Suppressor macrophage (primary cell): ENCODE results near the gene ENHO.
"Not testable (repeated sequence)": the region's sequence is repeated elsewhere in the genome, so short reads cannot be mapped to it uniquely, and the experiment has no call there.

ENCODE experiments used
- DNase-seq, 4 experiments: peaks; one replicate each; pipeline ENCODE4 v3.0.0-alpha.2; 2020 to 2022

ENHO gene

DNA sequence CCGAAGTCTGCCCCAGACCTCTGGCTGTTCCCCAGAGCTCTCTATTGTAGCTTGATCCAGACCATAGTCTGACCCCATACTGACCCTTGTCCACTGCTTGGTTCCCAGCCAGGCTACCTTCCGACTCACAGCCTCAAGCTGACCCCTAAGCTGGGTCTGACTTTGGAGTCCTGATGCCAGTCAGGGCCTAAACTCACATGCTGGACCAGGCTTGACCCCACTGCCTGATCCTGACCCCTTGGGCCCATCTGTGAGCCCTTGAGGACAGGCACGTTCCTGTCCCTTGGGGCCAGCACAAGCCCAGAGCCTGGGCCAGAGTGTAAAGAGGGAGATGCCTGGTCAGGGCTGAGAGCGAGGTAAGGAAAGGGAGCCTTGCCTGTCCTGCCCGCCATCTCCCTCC is 32.7 kb upstream of the ENHO start:
- no peak for DNase-seq

DNA sequence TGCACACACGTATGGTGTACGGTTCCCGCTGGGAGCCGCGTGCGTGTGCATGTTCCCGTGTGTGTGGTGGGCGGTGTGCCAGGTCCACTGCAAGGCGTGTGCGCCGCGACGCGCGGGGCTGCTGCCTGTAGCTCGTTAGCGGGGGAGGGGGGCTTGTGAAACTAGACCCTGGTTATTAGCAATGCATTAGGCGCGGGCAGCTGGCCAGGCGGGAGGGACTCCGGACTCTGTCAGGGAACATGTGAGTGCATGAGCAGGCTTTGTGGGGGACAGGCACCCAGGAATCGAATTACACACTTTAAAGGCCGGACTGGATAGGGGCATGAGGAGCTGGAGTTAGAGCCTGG is 32.2 kb upstream of the ENHO start:
- DNase-seq, result no peak

DNA sequence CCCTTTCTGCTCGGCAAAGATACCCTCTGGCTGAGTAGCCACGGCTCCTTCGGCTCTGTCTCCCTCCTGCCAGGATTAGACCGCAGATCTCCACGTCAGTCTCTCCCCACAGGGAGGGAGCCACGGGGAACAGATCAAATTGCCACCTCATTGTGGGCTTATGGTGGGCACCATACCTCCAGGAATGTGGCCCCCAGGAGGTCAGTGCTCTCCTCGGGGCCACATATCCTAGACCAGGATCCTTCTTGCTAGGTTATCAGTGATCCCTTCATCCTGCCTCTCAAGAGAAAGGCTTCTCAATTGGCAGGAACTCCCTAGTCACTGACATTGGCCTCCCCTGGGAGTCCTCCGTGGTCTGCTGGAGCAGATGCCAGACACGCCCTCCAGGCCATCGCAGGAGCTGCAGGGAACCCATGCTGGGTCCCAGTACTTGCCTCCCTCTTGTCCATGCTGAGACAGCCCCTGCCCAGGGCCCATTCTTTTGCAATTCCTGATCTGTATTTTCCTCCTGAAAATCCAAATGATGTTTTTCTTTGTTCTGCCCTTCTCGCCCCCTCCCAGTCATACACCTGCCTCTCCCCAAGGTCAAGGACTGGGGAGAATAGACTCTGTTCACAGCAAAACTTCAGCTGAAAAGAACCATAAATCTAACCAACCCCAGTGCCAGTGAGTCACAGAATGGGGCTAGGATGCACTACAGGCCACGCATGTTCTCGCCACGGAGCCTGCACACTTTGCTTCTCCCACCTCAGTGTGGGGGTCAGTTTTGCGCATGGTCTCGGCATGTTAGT is 31.6 kb upstream of the ENHO start:
- no peak for DNase-seq

DNA sequence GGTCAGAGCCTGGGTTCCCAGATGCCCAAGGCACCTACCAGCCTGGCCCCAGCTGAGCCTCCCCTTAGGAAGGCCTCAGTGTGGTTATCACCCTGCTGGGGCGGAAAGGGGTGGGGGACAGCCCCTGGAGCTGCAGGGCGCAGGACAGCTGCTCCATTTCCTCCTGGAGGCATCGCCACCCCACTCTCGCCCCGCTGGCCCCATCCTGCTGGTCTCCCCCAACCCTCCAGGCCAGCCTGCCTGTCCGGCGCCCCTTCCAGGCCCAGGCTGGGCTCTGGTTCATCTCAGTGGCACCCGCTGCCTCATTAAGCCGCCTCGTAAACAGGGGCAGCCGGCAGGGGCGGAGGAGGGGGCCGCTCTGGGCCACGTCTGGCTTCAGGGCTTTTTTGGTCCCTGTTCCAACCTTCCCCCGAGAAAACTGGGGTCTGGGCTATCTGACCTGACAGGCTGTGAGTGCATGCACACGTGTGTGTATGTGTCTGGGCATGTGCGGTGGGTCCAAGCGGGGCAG is 30.8 kb upstream of the ENHO start:
- DNase-seq, result no peak

DNA sequence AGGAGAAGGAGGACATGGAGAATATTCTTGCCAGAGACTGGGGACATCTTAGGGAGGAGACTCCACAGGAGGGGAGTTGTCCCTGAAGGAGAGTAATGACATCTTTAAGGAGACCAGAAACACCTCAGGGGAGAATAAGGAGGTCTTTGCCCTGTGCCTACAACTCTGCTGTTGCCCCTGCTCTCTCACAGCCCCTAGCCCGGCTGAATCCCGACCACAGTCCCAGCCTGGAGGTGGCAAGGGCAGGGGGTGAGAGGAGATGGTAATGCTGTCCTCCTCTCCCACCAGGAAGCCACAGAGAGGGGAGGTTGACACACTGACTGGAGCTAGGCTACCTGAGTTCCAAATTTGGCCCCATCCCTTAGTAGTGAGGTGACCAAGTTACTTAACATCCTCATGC is 30.2 kb upstream of the ENHO start:
- DNase-seq, result no peak

DNA sequence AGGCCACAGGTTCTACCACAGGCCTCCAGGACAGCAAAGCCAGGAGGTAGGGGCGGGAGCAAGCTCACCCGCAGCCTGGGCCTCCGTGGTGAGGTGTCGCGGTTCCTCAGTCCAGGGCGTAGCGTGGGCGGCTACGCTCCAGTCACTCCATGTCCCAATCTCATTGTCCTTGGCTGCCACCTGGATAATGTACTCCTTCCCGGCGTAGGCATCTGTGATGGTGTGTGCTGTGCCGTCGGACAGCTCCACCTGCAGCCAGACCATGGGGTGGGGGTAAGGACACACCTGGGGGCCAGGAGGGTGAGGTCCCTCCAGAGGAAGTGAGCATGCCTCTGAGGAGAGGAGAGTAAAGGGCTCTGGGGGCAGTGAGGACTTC is 29.8 kb upstream of the ENHO start:
- DNase-seq, result no peak

DNA sequence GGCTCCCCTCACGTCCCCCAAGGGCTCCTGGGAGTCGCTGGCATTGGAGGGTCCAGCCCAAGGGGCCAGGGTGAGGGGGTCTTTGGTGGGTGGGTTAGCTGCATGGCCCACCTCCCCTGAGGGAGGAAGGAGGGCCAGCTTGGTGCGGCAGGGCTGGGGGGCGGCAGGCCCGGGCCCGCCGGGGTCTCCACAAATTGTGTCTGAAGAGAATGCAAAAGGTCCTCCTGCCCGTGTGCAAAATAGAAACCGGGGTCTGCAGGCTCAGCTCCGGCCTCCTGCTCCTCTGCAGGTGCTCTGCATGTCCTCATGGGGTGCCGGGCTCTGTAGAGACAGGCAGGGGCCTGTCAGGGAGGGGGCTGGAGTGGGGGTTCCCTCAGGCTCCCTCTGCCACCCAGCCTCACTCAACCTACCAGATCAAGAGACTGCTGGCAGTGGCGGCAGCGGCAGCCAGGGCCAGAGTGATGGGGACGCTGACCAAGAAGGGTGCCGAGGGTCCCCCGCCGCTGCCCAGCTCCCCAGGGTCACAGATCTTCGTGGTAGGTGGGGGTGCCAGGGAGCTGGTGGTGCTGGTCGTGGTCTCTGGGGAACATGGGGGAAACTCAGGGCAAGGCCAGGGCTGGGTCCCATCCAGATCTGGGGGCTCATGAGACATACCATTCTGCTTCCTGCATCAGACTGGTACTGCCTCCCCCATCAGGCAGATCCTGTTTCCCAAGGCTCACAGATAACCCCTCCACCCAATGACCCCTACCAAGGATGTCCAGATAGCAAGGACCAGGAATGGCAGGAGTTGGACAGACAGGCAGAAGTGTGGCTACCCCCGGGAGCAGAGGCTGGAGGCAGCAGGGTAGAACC is 29.2 kb upstream of the ENHO start:
- no peak for DNase-seq

DNA sequence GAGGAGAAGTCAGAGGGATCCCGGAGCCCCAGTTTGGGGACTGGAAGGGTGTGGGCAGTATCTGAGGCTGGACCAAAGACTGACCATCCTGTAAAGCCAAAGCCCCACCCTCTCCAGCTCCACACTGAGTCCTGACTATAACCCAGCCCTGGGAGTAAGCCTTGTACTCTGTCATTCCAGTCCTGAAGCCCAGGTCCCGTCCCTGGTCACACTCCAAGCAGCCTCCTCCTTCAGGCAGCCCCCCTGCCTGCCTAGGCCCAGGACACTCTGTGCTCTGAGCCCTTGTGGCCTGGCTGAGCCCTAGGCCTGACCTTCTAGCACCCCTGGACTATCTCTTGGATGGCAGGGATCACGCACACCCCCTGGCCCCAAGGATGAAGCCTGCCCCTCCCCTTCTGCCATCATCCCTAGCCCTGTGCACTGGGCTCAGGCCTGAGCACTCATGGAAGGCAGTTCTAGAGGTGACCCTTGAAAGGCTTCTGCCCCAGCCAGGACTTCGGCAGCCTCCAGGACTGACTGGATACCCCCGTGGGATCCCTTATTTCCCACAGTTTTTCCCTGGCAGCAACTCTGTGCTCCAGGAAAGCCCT is 28.0 kb upstream of the ENHO start:
- DNase-seq, result no peak

DNA sequence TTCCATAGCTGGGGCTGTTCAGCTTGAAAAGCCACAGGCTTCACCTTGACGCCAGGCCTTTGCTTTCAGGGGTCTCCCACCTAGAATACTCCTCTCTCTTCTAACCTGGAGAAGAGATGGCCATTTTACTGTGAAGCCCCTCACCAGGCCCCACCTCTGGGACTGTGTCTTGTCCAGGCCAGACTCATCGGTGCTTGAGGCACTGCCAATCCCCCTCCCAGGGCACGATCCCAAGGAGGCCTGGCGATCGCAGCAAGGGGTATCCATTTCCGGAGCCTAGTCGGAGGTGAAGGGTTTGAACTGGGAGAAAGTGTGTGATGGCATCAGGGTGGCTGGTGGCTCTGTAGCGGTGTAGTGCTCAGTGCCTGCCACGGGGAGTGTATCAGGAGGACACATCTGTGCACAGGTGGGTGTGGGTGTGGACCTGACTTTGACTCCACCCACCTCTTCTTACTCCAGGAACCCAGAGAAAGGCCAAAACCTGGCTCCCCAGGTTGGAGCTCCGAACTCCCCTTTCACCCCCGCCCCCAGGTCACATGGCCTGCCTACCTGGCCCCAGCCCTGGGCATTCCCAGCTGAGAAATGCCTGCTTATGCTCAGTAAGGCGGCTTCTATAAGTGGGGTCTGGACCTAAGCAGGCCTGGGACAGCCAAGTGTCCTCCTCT is 27.4 kb upstream of the ENHO start:
- DNase-seq, result no peak

DNA sequence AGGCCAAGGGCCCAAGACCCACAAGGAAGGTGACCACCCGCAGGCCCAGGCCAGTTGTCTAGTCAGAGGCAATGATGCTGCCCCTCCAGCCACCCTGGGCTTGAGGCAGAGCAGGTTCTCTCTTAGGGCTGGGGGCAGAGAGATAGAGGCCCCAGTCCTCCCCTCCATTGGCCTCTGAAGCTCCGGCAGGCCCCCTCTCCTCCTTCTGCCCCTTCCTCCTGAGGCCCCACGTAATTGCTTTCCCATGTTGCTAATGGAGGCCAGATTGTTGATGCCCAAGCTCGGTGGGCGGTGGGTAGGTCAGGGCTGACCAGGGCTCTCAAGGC is 26.6 kb upstream of the ENHO start:
- DNase-seq, result no peak

DNA sequence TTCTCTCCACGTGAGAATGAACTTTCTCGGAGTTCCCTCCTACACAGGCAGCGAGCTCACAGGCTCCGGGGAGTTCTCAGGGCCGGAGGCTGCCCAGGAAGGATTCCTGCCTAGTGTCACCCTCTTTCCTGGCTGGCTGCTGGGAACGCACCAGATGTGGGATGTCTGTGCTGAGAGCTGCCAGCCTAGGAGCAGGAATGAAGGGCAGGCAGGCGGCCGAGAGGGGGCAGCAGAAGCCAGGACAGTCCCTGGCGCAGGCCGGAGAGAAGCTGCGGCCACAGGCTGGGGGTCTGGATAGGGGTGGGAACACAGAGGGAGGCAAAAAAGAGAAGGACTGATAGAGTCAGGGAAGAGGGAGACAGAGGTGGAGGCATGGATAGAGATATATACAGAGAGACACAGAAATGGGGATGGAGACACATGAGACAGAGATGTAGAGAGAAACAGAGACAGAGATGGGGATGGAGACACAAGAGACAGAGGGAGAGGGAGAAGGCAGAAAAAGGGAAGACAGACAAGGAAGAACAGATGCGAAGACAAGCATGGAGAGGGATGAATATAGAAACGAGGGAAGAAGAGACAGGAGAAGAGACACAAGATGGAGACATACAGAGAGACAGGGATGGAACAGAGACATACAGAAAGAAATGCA is 25.3 kb upstream of the ENHO start:
- DNase-seq, result peak; percentile 54 to 81 (median 67)

DNA sequence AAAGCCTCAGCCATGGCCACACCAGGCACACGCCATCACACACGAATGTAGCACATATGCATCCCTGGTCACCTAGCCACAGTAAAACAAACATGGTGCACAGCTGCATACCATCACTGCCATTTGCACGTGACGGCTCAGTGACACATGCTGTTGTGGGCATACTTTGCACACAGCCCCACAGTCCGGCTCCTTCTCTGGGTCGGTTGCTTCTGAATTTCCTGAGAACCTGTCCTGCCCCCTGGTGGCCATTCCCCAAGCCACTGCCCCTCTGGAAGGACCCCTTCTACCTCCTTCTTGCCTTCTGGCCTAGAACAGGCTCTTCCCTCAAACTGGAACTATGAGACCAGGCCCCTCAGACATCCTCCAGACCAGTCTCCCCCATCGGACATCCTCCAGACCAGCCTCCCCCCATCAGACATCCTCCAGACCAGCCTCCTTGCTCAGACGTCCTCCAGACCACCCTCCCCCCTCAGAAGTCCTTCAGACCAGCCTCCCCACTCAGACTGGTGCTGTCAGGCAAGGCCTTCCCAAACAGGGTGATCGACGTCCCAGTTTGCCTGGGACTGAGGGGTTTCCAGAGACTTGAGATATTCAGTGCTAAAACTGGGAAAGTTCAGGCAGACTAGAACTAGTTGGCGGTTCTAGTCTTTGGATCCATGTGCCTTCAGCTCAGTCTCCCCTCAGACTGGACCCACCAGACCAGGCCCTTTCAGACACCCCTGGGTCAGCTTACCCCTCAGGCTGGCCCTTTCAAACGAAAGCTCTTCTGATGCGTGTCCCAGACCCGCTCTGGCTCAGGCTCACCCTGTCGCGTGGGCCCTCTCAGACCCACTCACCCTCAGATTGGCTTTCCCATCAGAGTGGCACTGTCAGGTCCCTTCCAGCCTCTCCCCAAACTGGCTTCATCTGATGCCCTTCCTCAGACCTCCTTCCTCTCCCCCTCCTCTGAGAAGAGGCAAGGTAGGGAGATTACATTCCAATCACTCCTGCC is 24.3 kb upstream of the ENHO start:
- peak; percentile 64 to 80 (median 72) for DNase-seq

DNA sequence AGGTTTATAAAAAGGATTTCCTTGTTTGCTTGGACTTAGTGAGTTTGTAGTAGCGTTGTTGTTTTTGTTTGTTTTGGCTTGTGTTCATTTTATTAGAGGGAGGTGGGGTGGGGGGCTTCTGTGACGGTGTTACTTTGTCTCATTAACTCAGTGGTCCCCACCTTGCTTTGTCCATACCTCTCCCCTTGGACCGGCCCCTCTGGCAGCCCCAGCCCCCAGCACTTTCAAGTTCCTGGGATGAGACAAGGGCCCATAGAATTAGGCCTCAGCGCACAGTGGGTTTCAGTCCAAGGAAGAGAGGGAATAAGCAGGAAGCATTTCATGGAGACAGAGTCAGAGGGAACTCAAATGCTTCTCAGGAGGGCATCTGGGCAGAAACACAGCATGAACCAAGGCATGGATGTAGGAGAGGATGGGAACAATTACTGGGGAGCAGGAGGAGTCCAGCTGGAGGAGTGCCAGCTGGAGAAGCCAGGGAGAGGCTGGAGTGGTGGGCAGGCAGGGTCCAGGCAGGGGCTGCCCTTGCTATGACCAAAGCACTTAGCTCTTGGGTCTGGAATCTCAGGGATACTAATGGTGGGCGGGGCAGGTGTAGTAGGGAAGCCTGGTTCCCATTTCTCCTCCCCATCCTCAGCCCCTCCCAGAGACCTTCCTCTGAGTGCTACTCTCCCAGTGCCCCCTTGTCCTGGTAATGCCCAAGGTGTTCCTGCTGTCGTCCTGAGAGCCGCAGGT is 23.5 kb upstream of the ENHO start:
- DNase-seq, result no peak

DNA sequence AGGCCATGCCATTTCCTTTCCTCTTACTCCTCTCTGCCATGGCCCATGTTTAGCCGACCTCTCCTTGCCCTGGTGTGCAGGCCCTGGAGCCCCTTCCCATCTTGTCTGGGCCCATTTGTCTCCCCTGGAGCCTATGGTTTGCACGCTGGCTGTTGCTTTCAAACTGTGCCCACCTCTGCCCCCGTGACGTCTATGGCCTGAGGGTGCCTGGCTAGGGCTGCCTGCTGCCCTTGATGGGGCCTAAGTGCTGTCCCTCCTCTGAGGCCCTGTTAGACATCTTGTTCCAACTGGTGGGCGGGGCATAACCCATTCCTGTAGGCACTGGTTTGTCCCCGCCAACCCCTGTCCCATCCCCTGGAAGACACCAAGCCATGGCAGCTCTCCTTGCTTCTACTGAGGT is 22.7 kb upstream of the ENHO start:
- no peak for DNase-seq

DNA sequence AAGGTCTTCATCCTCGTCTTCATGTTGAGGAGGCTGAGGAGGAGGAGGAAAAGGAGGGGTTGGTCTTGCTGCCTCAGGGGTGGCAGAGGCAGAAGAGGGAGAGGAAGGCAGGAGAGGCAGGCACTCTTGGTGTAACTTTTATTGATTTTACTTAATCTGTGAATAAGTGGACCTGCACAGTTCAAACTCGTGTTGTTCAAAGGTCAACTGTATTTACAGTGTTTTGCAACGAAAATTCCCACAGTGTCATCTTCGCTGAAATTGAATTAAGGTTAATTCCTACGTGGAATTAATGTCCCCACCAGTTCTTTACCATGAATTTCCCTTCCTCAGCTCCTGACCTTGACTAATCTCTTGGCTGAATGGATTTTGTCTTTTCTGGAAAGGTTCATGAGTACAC is 21.2 kb upstream of the ENHO start:
- DNase-seq, result no peak

DNA sequence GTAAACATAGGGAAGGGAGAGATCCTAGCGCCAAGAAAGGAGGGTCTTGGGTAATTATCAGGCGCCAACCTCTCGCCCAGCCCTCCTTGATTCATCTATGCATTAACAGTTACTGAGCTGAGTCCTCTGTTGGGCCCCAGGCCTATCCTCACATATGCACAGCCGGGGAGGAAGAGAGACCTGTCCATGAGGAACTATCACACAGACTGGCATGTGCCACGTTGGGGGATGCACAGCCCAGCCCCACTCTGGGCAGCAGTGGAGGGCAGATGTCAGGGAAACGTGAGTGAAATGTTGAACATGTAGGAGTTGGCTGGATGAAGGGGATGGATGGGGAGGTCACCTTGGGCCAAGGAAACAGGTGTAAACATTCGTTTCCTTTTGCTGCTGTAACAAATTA is 18.8 kb upstream of the ENHO start:
- DNase-seq, result no peak

DNA sequence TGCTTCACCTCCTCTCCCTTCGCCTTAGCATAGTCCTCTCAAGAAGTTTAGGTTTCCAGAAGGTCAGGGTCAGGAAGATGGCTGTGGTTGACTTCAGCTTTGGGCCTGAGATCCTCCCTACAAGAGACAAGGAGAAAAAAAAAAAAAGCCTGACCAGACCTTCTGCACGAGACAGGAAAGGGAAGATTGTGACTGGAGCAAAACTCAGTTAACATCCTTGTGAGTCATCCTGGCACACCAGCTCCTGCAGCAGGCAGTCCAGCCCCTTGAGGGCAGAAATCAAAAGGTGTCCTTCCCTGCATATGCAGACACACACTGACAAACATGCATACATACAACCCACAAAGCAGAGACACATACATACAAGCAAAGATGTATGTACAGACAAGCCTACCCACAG is 18.0 kb upstream of the ENHO start:
- peak in 1 of 4 experiments; percentile 30 for DNase-seq

DNA sequence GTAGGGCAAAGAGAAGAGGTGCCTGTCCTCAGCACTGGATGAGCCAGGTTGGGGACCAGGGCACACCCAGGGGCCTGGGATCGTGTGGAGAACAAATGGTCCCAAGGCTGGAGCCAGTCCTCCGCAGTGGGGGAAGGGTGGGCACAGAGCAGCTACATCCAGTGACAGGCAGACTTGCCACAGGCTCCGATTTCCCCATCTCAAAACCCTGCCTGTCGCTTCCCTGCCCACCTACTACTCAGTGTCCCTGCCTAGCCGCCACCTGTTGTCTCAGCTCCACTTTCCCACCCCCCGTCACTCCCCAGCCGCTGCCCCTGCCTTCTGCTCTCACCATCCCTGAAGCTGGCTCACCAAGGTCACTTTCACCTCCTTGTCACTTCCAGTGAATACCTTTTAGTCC is 13.9 kb upstream of the ENHO start:
- DNase-seq, result no peak

DNA sequence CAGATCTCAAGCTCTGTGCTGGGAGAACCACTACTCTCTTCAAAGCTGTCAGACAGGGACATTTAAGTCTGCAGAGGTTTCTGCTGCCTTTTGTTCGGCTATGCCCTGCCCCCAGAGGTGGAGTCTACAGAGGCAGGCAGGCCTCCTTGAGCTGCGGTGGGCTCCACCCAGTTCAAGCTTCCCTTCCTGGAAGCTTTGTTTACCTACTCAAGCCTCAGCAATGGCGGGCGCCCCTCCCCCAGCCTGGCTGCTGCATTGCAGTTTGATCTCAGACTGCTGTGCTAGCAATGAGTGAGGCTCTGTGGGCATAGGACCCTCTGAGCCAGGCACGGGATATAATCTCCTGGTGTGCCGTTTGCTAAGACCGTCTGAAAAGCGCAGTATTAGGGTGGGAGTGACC is 9.3 kb upstream of the ENHO start:
- not testable (repeated sequence) for DNase-seq

DNA sequence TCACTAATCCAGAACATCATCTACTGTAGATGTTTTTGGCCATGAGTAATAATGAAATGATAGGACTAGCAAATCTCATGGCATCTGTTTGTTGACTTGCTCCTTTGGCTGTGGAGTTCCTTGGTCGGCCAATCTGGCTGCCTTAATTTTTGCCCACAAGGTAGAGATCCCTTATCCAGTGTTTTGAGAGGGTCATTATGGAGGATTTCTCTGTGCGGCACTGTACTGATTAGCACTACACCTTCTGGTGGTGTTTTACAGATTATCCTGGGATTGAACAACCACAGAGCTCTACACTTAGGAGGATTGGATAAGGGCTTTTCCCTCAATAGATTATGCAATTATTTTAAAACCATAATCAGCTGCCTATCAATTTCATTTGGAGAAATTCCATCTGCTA is 3.2 kb upstream of the ENHO start:
- no peak for DNase-seq

DNA sequence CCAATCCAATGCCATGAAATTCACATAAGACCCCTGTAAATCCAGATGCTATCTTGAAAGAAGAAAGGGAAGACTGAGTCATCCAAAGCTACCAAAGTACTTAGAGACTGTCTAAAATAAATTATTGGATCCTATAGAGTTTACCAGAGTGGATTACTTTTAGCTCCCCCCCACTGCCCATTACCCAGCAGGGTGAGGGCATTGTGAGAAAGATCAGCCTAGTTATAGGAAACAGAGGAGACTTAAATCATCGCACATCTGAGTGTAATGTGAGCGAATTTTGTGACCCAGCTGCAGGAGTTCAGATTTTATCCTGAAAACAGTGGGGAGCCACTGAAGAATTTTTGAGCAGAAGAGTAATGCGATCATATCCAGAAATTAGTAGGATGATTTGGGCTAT is 1.6 kb upstream of the ENHO start:
- no peak for DNase-seq
